ENCODE data around the gene THTPA. TPM values are rescaled to one million over a fixed set of nuclear protein-coding genes. Genes with fewer than 3 reads are reported as not detected.

THTPA gene
- total and polyA plus RNA-seq, 2 donors (not counting 1 experiment from before 2014, with no cell fraction given), result 17.0 to 21.4 TPM

- no peak overlapping the region for H3K4me3 Mint-ChIP-seq
- H3K9me3 ChIP-seq (ENCODE audit: control extremely low read depth in 1 of 3, control insufficient read depth in 2 of 3, insufficient read depth in 1 of 3, low read length in 2 of 3), result no peaks in the 10 kb centered on the region
- H3K27me3 Mint-ChIP-seq, result no peaks in the 10 kb centered on the region
- no peaks in the 10 kb centered on the region for H3K27me3 ChIP-seq (replicated peaks in 1 of 4; ENCODE audit: control extremely low read depth in 1 of 4, control insufficient read depth in 3 of 4, insufficient read depth in 4 of 4, low read length in 3 of 4)
- 93% methylated on average over 6 of the region's 10 CpGs for WGBS (ENCODE audit: insufficient coverage)
- H3K4me1 ChIP-seq (ENCODE audit: control insufficient read depth in 2 of 2, insufficient read depth in 2 of 2, low read length in 2 of 2), result peaks cover 15 to 29% of the 10 kb centered on the region in 2 donors
- peaks cover 14% of the 10 kb centered on the region for H3K79me2 ChIP-seq (ENCODE audit: control insufficient read depth, insufficient read depth, low read length)
- H3K9me3 Mint-ChIP-seq (ENCODE audit: insufficient read depth), result no peaks in the 10 kb centered on the region
- H3K4me2 ChIP-seq (replicated peaks; ENCODE audit: low read depth, low read length, poor library complexity, severe bottlenecking), result no peak overlapping the region
- DNase-seq (peak; percentile 13), ATAC-seq (ENCODE audit: low read depth) (no peak)
- TF ChIP-seq EZH2 (IDR thresholded peaks at IDR 0.05; ENCODE audit: borderline replicate concordance, insufficient read depth, low read depth, low read length, poor library complexity, severe bottlenecking), result no peak
- TF ChIP-seq CTCF (IDR thresholded peaks at IDR 0.05), result no peak
- CTCF ChIA-PET, result interaction anchor here (0.6 to 12.4 kb wide), 11 partner anchors 10 to 232 kb away, joined by 3 to 335 read pairs (median 5); partner anchors contain the start of genes AP1G2 and NGDN
- peaks cover 17% of the 10 kb centered on the region for H4K20me1 ChIP-seq (ENCODE audit: control insufficient read depth, insufficient read depth, low read length, poor library complexity, severe bottlenecking)
- peaks cover 43% of the 10 kb centered on the region for H3K4me1 Mint-ChIP-seq
- H3K27ac Mint-ChIP-seq, result peak overlapping the region; percentile 8
- peaks cover 0 to 54% of the 10 kb centered on the region in 2 experiments for H3K36me3 ChIP-seq (replicated peaks in 1 of 2; ENCODE audit: control extremely low read depth in 1 of 2, control insufficient read depth in 1 of 2, extremely low read depth in 1 of 2, insufficient read depth in 2 of 2, low read length in 1 of 2)
- POLR2A ChIA-PET, result interaction anchor here (0.9 kb wide), 1 partner anchor 9 kb away, joined by 3 read pairs; the partner anchor contains the start of gene AP1G2
- peak overlapping the region in 1 of 2 donors; percentile 12 for H3K27ac ChIP-seq (ENCODE audit: low read length in 2 of 2)
- no peak overlapping the region for H3K4me3 ChIP-seq (ENCODE audit: control extremely low read depth in 1 of 5, extremely low read depth in 1 of 5, insufficient read depth in 1 of 5, low read depth in 2 of 5, low read length in 4 of 5)
- no peak overlapping the region for H2AFZ ChIP-seq (ENCODE audit: insufficient read depth, low read depth, low read length, poor library complexity, severe bottlenecking)
- no peak overlapping the region for H3K9ac ChIP-seq (ENCODE audit: low read length)
- intact Hi-C loops (cut with micrococcal nuclease), result loop anchor here (1.0 to 10.0 kb wide), 5 partner anchors 19 to 656 kb away; partner anchors contain the start of genes ACIN1, C14orf119, CHMP4A and DCAF11
Measured at GRCh38 chr14:23558346-23559009, 2.4 kb downstream of the THTPA start.
